Measurements from ENCODE around the gene GRAMD4.

- no peak for TF ChIP-seq POLR2A (IDR thresholded peaks at IDR 0.05)
- TF ChIP-seq CTCF (IDR thresholded peaks at IDR 0.05) = no peak
Observed at GRCh38 chr22:46665151-46665695, 45.0 kb downstream of the GRAMD4 start.
